Measurements from ENCODE around the gene NSD2. TPM values are rescaled to one million over a fixed set of nuclear protein-coding genes. Genes with fewer than 3 reads are reported as not detected.

Gene NSD2
- total RNA-seq, 1 donor from 2014 or later, result 176 TPM

- TF ChIP-seq EZH2 (IDR thresholded peaks at IDR 0.05), result no peak
- TF ChIP-seq EZH2phosphoT487 (IDR thresholded peaks at IDR 0.05), result no peak
- TF ChIP-seq, protein P1, sequence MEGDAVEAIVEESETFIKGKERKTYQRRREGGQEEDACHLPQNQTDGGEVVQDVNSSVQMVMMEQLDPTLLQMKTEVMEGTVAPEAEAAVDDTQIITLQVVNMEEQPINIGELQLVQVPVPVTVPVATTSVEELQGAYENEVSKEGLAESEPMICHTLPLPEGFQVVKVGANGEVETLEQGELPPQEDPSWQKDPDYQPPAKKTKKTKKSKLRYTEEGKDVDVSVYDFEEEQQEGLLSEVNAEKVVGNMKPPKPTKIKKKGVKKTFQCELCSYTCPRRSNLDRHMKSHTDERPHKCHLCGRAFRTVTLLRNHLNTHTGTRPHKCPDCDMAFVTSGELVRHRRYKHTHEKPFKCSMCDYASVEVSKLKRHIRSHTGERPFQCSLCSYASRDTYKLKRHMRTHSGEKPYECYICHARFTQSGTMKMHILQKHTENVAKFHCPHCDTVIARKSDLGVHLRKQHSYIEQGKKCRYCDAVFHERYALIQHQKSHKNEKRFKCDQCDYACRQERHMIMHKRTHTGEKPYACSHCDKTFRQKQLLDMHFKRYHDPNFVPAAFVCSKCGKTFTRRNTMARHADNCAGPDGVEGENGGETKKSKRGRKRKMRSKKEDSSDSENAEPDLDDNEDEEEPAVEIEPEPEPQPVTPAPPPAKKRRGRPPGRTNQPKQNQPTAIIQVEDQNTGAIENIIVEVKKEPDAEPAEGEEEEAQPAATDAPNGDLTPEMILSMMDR (IDR thresholded peaks at IDR 0.05), result no peak
Measured at GRCh38 chr4:1836650-1837049, 34.5 kb upstream of the NSD2 start.

DNA sequence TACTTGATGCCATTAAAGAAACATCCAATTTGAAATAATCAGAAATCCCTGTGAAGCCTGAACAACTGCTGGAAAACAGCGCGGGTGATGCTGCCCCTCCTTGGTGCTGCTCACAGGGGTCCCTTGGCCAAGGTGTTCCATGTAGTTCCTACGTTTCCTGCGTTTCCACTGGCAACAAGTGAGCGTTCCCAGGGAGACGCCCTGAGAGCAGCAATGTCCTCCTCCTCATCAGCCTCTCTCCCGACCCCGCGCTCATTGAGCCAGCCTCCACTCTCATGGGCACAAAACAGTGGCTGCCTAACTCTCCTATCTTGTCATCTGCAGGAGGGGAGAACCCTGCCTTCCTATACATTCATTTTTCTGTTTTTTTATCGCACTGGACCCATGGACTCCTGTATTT, 34.1 kb upstream of the NSD2 start:
- Histone ChIP-seq H3K9ac (no peak overlapping the region), H3K27me3 (no peaks in the 10 kb centered on the region), H3K4me3 (no peak overlapping the region), H4K20me1 (ENCODE audit: low read depth) (no peaks in the 10 kb centered on the region), H3K27ac (no peak overlapping the region), H3F3A (ENCODE audit: low read depth) (no peaks in the 10 kb centered on the region), H3K4me1 (no peaks in the 10 kb centered on the region), H3K4me2 (no peak overlapping the region), H3K9me3 (ENCODE audit: low read depth) (no peaks in the 10 kb centered on the region), H3K36me3 (no peaks in the 10 kb centered on the region), H2AFZ (replicated peaks) (no peak overlapping the region), H3K79me2 (ENCODE audit: low read depth) (no peaks in the 10 kb centered on the region)
- Mint-ChIP-seq H3K9me3 (no peaks in the 10 kb centered on the region), H3K27me3 (ENCODE audit: insufficient read depth, low read depth) (no peaks in the 10 kb centered on the region), H3K4me3 (no peak overlapping the region), H3K4me1 (peaks cover 10% of the 10 kb centered on the region), H3K27ac (no peak overlapping the region), H3K36me3 (peaks cover 24% of the 10 kb centered on the region)
- TF ChIP-seq EZH2phosphoT487 (IDR thresholded peaks at IDR 0.05) (no peak), EZH2 (IDR thresholded peaks at IDR 0.05) (no peak)
- TF ChIP-seq, protein P1 (IDR thresholded peaks at IDR 0.05), result no peak
- no peak for DNase-seq (ENCODE audit: low spot score)

More at GRCh38 chr4:1836650-1837049, 34.5 kb upstream of the NSD2 start:
- Mint-ChIP-seq H3K4me1 (peaks cover 10% of the 10 kb centered on the region), H3K4me3 (no peak overlapping the region), H3K27ac (no peak overlapping the region), H3K9me3 (no peaks in the 10 kb centered on the region), H3K36me3 (peaks cover 26% of the 10 kb centered on the region), H3K27me3 (ENCODE audit: insufficient read depth, low read depth) (no peaks in the 10 kb centered on the region)
- Histone ChIP-seq H3K4me1 (no peaks in the 10 kb centered on the region), H3K4me2 (no peak overlapping the region), H3K27me3 (no peaks in the 10 kb centered on the region), H3K79me2 (ENCODE audit: low read depth) (no peaks in the 10 kb centered on the region), H3K9me3 (ENCODE audit: low read depth) (no peaks in the 10 kb centered on the region), H3K36me3 (no peaks in the 10 kb centered on the region), H3F3A (ENCODE audit: low read depth) (no peaks in the 10 kb centered on the region), H3K4me3 (no peak overlapping the region), H4K20me1 (ENCODE audit: low read depth) (no peaks in the 10 kb centered on the region), H3K27ac (no peak overlapping the region), H2AFZ (replicated peaks) (no peak overlapping the region), H3K9ac (no peak overlapping the region)
- no peak for DNase-seq (ENCODE audit: low spot score)

DNA sequence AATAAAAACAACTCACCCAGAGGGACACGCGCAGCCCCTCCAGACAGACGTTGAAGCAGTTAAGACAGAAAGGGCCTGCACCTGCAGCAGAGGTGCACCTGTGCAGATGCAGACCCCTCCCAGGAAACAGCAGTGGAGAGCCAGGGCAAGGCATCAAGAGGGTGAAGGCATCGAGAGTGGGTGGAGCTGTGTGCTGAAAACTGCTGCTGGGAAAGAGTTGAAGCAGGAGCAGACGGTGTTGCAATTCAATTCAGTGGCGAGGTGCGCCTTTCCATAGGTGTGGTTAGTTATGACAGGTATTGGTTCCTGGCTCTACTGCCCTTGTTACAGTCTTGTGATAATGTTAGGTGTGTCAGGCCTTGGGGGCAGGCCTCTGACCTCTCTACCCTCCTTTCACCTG, 31.9 kb upstream of the NSD2 start:
- H2AFZ ChIP-seq (replicated peaks), result no peak overlapping the region
- H3K4me1 Mint-ChIP-seq, result peaks cover 8% of the 10 kb centered on the region
- no peaks in the 10 kb centered on the region for H3K27me3 ChIP-seq
- no peaks in the 10 kb centered on the region for H3K79me2 ChIP-seq (ENCODE audit: low read depth)
- peaks cover 25% of the 10 kb centered on the region for H3K36me3 Mint-ChIP-seq
- TF ChIP-seq EZH2 (IDR thresholded peaks at IDR 0.05), result no peak
- TF ChIP-seq EZH2phosphoT487 (IDR thresholded peaks at IDR 0.05), result no peak
- TF ChIP-seq, protein P1 (IDR thresholded peaks at IDR 0.05), result no peak
- H3K4me2 ChIP-seq, result no peak overlapping the region
- H3K27me3 Mint-ChIP-seq (ENCODE audit: insufficient read depth, low read depth), result no peaks in the 10 kb centered on the region
- H3K4me3 ChIP-seq, result no peak overlapping the region
- no peaks in the 10 kb centered on the region for H3K36me3 ChIP-seq
- peaks cover 6% of the 10 kb centered on the region for H4K20me1 ChIP-seq (ENCODE audit: low read depth)
- no peak overlapping the region for H3K4me3 Mint-ChIP-seq
- no peaks in the 10 kb centered on the region for H3K9me3 Mint-ChIP-seq
- no peaks in the 10 kb centered on the region for H3F3A ChIP-seq (ENCODE audit: low read depth)
- H3K9me3 ChIP-seq (ENCODE audit: low read depth), result no peaks in the 10 kb centered on the region
- H3K4me1 ChIP-seq, result no peaks in the 10 kb centered on the region
- no peak overlapping the region for H3K9ac ChIP-seq
- DNase-seq (ENCODE audit: low spot score), result no peak
- H3K27ac Mint-ChIP-seq, result no peak overlapping the region
- no peak overlapping the region for H3K27ac ChIP-seq
